ENCODE measurements around the gene SMURF2. TPM values are rescaled to one million over a fixed set of nuclear protein-coding genes. Genes with fewer than 3 reads are reported as not detected.

SMURF2 gene
- total RNA-seq, 4 donors from 2014 or later, result 18.2 to 28.0 (median 21.3) TPM

DNA sequence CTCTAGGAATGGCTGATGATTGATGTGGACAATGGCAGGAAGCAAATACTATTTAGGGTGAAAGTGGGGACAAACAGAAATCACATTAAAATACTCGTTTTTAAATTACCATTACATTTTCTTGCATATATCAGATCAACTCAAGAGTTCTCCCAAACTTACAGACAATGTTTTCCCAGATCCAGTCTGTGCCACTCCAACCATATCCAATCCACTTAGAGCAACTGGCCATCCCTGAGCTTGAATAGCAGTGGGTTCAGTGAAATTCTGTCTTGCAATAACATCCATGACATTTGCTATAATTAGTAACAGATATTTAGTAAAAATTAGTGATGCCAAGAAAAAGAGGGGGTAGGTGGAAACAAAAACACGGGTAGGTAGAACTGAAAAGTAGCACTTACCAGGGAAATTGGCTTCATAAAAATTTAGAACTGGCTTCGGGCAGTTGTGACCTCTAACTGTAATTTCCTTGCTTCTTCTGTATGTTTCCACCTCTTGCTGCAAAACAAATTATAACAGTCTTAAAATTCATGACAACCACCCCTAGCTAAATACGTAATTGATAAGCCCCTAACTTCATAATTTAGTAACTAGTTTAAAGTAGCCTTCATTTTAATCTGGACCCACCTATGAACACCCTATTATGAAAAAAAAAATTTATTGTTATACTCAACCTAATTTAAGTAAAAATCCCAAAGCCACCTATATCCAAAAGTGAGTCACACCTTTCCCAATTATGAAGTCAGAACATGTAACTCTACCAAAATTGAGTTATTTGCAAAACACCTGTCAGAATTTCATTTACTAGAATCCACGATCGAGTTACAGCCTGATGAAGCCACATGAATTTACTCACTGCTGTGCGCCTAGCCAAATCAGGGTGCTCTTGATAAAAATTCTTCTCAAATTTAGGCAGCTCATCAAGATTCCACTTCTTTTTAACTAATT lies 158.0 kb downstream of the SMURF2 start:
- no peaks in the 10 kb centered on the region for H3K27me3 ChIP-seq
- H3K27ac ChIP-seq, result peak overlapping the region; percentile 96 to 100 (median 100)
- TF ChIP-seq POLR2A (IDR thresholded peaks at IDR 0.05) (no peak), EP300 (IDR thresholded peaks at IDR 0.05) (no peak)
- TF ChIP-seq, protein P1, sequence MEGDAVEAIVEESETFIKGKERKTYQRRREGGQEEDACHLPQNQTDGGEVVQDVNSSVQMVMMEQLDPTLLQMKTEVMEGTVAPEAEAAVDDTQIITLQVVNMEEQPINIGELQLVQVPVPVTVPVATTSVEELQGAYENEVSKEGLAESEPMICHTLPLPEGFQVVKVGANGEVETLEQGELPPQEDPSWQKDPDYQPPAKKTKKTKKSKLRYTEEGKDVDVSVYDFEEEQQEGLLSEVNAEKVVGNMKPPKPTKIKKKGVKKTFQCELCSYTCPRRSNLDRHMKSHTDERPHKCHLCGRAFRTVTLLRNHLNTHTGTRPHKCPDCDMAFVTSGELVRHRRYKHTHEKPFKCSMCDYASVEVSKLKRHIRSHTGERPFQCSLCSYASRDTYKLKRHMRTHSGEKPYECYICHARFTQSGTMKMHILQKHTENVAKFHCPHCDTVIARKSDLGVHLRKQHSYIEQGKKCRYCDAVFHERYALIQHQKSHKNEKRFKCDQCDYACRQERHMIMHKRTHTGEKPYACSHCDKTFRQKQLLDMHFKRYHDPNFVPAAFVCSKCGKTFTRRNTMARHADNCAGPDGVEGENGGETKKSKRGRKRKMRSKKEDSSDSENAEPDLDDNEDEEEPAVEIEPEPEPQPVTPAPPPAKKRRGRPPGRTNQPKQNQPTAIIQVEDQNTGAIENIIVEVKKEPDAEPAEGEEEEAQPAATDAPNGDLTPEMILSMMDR (IDR thresholded peaks at IDR 0.05), result no peak
- 21 to 23% methylated on average over 7 of the region's 7 CpGs for WGBS, 2 donors
- peak overlapping the region; percentile 82 to 99 (median 86) for H3K4me3 ChIP-seq
- H3K9me3 ChIP-seq, result no peaks in the 10 kb centered on the region
- DNase-seq (ENCODE audit: low spot score in 2 of 2), result no peak
- H3K36me3 ChIP-seq, result peaks cover 15 to 57% (median 49%) of the 10 kb centered on the region in 3 donors
- H3K4me1 ChIP-seq, result peaks cover 0 to 71% (median 41%) of the 10 kb centered on the region in 4 donors

DNA sequence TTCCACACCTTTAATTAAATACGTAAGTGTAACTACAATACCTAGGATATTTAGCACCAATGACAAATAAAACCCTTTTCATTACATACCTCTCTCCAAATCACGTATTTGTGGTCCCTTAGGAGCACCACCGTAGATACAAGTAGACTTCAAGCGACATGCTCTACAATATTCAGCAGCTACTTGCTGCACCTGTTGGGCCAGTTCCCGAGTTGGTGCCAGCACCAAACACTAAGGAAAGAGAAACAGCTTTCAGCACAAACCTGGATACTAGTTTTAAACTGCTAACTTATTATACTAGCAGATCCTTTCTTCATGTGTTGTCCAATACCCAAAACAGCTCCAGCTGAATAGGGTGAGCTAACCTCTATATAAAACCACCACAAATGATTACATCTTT lies 158.8 kb downstream of the SMURF2 start:
- peak overlapping the region in 3 of 4 donors; percentile 13 to 100 (median 96) for H3K27ac ChIP-seq
- 73 to 77% methylated on average over 5 of the region's 5 CpGs for WGBS, 2 donors
- no peak for DNase-seq (ENCODE audit: low spot score in 2 of 2)
- H3K36me3 ChIP-seq, result peaks cover 15 to 62% (median 49%) of the 10 kb centered on the region in 3 donors
- H3K27me3 ChIP-seq, result no peaks in the 10 kb centered on the region
- TF ChIP-seq POLR2A (IDR thresholded peaks at IDR 0.05) (no peak), EP300 (IDR thresholded peaks at IDR 0.05) (no peak)
- TF ChIP-seq, protein P1 (IDR thresholded peaks at IDR 0.05), result no peak
- peaks cover 0 to 71% (median 34%) of the 10 kb centered on the region in 4 donors for H3K4me1 ChIP-seq
- peak overlapping the region in 1 of 4 donors; percentile 99 for H3K4me3 ChIP-seq
- H3K9me3 ChIP-seq, result no peaks in the 10 kb centered on the region

DNA sequence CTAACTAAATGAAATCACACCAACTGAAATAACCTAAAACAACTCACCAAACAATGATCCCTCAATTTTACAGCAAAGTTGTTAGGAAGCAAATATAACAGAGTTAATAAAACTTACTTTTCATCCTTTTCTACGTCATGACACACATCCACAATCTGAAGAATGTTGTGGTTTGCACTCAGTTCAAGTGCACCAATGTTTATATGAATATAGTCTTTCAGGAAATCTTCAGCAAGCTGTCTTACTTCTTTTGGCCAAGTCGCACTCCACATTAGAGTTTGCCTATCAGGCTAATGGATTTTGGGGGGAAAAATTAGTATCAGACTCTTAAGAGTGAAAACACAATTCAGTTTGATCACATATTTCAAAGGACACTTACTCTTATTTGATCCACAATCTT lies 159.3 kb downstream of the SMURF2 start:
- no peak overlapping the region for H3K4me3 ChIP-seq
- peak overlapping the region in 1 of 4 donors; percentile 96 for H3K27ac ChIP-seq

DNA sequence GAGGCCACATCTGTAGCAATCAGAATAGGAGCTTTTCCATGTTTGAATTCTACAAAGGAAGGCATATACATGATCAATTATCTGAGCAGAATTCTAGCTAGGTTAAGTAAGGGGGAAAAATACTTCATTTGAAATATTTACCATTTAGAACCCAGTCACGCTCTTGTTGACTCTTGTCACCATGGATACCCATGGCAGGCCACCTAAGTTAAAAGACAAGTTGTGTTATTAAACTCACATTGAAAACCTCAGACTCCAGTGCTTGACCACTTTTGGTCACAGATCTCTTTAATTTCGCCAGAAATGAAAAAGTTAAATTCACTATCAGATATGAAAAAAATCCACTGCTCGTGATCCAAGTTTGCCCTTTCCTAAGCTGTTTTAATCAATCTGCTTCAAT lies 160.1 kb downstream of the SMURF2 start:
- TF ChIP-seq, protein P1 (IDR thresholded peaks at IDR 0.05), result no peak
- TF ChIP-seq EP300 (IDR thresholded peaks at IDR 0.05) (no peak), POLR2A (IDR thresholded peaks at IDR 0.05) (no peak)
- Histone ChIP-seq H3K9me3 (no peaks in the 10 kb centered on the region), H3K36me3 (peaks cover 15 to 69% (median 49%) of the 10 kb centered on the region in 3 donors), H3K27ac (peak overlapping the region in 1 of 4 donors; percentile 96), H3K4me1 (peaks cover 0 to 75% (median 27%) of the 10 kb centered on the region in 4 donors), H3K4me3 (no peak overlapping the region), H3K27me3 (no peaks in the 10 kb centered on the region)
- 65 to 73% methylated on average over 3 of the region's 3 CpGs for WGBS, 2 donors
- DNase-seq (ENCODE audit: low spot score in 2 of 2), result no peak

More for the DNA sequence above, 159.3 kb downstream of the SMURF2 start:
- Histone ChIP-seq H3K36me3 (peaks cover 15 to 64% (median 49%) of the 10 kb centered on the region in 3 donors), H3K27me3 (no peaks in the 10 kb centered on the region), H3K4me1 (peaks cover 0 to 71% (median 29%) of the 10 kb centered on the region in 4 donors), H3K9me3 (no peaks in the 10 kb centered on the region)
- TF ChIP-seq, protein P1 (IDR thresholded peaks at IDR 0.05), result no peak
- TF ChIP-seq EP300 (IDR thresholded peaks at IDR 0.05) (no peak), POLR2A (IDR thresholded peaks at IDR 0.05) (no peak)
- WGBS, 2 donors, result 64 to 76% methylated on average over 2 of the region's 2 CpGs
- DNase-seq (ENCODE audit: low spot score in 2 of 2), result no peak
